Stimulated activated CD8-positive, alpha-beta memory T cell treated with anti-CD3 and anti-CD28 coated beads, Interleukin-7, amount 100 ng/mL, for 24 hours (primary cell): ENCODE measurements around the gene TMC2.
"Not testable (repeated sequence)": the region's sequence is repeated elsewhere in the genome, so short reads cannot be mapped to it uniquely, and the experiment has no call there.

ENCODE experiments used
- DNase-seq: peaks from one replicate; pipeline ENCODE4 v3.0.0-alpha.2; 2020; ENCODE audit warnings: low read depth

TMC2 gene

GRCh38 chr20:2524709-2525506 is 11.5 kb upstream of the TMC2 start:
- DNase-seq: no peak

GRCh38 chr20:2526218-2526583 is 10.2 kb upstream of the TMC2 start:
- not testable (repeated sequence) for DNase-seq

GRCh38 chr20:2527762-2528161 is 8.6 kb upstream of the TMC2 start:
- DNase-seq: no peak

GRCh38 chr20:2528671-2529271 is 7.6 kb upstream of the TMC2 start:
- DNase-seq: no peak

GRCh38 chr20:2533118-2533517 is 3.3 kb upstream of the TMC2 start:
- DNase-seq: no peak

- no peak for DNase-seq
Measured at GRCh38 chr20:2535711-2536559, 438 bp upstream of the TMC2 start.

- DNase-seq: no peak
Measured at GRCh38 chr20:2537101-2537500, 728 bp downstream of the TMC2 start.

GRCh38 chr20:2538356-2538755 is 2.0 kb downstream of the TMC2 start:
- DNase-seq: no peak

GRCh38 chr20:2538931-2539720 is 2.8 kb downstream of the TMC2 start:
- DNase-seq: no peak

GRCh38 chr20:2541940-2542339 is 5.6 kb downstream of the TMC2 start:
- no peak for DNase-seq

GRCh38 chr20:2542361-2542760 is 6.0 kb downstream of the TMC2 start:
- DNase-seq: no peak

- DNase-seq: no peak
Measured at GRCh38 chr20:2544211-2544610, 7.8 kb downstream of the TMC2 start.

- no peak for DNase-seq
Measured at GRCh38 chr20:2545594-2545993, 9.2 kb downstream of the TMC2 start.

GRCh38 chr20:2557873-2558580 is 21.7 kb downstream of the TMC2 start:
- DNase-seq: no peak

- no peak for DNase-seq
Measured at GRCh38 chr20:2558581-2559278, 22.4 kb downstream of the TMC2 start.

GRCh38 chr20:2559279-2559626 is 22.9 kb downstream of the TMC2 start:
- DNase-seq: no peak

GRCh38 chr20:2559651-2560050 is 23.3 kb downstream of the TMC2 start:
- DNase-seq: no peak

- no peak for DNase-seq
Measured at GRCh38 chr20:2563116-2563515, 26.7 kb downstream of the TMC2 start.

- DNase-seq: no peak
Measured at GRCh38 chr20:2564406-2564805, 28.0 kb downstream of the TMC2 start.

GRCh38 chr20:2575682-2576081 is 39.3 kb downstream of the TMC2 start:
- DNase-seq: no peak

GRCh38 chr20:2576317-2576727 is 39.9 kb downstream of the TMC2 start:
- no peak for DNase-seq
